ENCODE data around the gene ATP8B3. TPM values are rescaled to one million over a fixed set of nuclear protein-coding genes. Genes with fewer than 3 reads are reported as not detected.

ATP8B3 gene
- total and polyA plus RNA-seq, 9 of the 15 experiments (the other 6 are each of a cell fraction or from before 2014, with no cell fraction given), result 1.2 to 12.3 (median 3.8) TPM

DNA sequence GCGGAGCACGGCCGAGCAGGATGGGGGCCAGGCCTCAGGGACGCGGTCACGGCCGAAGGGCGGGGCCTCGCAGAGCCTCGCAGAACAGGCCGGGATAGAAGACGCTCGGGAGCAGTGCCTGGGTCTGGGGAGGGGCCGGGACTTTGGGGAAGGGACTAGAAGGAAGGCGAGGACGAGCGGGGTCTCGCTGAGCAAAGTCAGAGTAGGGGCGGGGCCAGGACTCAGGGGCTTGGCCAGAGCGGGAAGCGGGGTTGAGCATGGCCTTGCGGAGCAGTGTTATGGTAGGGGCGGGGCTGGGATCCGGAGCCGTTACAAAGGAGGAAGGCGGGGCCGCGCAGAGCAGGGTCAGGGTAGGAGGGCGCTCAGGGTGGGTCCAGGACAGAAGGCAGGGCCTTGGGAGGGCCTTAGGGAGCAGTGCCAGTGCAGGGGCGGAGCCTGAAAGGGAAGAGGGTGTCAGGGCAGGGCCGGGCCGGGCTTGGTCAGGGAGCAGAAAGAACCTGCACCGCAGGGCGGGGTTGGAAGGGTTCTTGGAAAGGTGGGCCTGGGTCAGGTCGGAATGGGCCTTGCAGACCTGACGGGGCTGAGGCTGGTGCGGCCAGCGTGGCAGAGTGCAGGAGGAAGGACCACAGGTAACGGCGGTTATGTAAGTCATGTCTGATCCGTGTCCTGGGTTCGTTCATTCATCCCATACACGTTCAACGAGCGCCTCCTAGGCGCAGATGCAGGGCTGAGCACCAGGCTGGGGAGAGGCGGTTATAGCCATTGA lies 533 bp upstream of the ATP8B3 start (continued):
- TF ChIP-seq ZFP1 (CRISPR knock-in tag; IDR thresholded peaks at IDR 0.05), result no peak
- no peak for TF ChIP-seq MAFK (IDR thresholded peaks at IDR 0.05; ENCODE audit: low read length)
- no peak for TF ChIP-seq HIVEP1 (CRISPR knock-in tag; IDR thresholded peaks at IDR 0.05)
- TF ChIP-seq, protein P1, sequence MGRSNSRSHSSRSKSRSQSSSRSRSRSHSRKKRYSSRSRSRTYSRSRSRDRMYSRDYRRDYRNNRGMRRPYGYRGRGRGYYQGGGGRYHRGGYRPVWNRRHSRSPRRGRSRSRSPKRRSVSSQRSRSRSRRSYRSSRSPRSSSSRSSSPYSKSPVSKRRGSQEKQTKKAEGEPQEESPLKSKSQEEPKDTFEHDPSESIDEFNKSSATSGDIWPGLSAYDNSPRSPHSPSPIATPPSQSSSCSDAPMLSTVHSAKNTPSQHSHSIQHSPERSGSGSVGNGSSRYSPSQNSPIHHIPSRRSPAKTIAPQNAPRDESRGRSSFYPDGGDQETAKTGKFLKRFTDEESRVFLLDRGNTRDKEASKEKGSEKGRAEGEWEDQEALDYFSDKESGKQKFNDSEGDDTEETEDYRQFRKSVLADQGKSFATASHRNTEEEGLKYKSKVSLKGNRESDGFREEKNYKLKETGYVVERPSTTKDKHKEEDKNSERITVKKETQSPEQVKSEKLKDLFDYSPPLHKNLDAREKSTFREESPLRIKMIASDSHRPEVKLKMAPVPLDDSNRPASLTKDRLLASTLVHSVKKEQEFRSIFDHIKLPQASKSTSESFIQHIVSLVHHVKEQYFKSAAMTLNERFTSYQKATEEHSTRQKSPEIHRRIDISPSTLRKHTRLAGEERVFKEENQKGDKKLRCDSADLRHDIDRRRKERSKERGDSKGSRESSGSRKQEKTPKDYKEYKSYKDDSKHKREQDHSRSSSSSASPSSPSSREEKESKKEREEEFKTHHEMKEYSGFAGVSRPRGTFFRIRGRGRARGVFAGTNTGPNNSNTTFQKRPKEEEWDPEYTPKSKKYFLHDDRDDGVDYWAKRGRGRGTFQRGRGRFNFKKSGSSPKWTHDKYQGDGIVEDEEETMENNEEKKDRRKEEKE (IDR thresholded peaks at IDR 0.05; ENCODE audit: borderline replicate concordance in 1 of 2, control insufficient read depth in 1 of 2, low read depth in 2 of 2, low read length in 1 of 2), result no peak
- TF ChIP-seq SMARCB1 (IDR thresholded peaks at IDR 0.05; ENCODE audit: insufficient read length, low read depth), result no peak
- TF ChIP-seq ZNF780A (CRISPR knock-in tag; IDR thresholded peaks at IDR 0.05), result no peak
- peak; percentile 55 for TF ChIP-seq KDM5B (IDR thresholded peaks at IDR 0.05; ENCODE audit: insufficient replicate concordance, low read depth, low read length)
- TF ChIP-seq, protein P2, sequence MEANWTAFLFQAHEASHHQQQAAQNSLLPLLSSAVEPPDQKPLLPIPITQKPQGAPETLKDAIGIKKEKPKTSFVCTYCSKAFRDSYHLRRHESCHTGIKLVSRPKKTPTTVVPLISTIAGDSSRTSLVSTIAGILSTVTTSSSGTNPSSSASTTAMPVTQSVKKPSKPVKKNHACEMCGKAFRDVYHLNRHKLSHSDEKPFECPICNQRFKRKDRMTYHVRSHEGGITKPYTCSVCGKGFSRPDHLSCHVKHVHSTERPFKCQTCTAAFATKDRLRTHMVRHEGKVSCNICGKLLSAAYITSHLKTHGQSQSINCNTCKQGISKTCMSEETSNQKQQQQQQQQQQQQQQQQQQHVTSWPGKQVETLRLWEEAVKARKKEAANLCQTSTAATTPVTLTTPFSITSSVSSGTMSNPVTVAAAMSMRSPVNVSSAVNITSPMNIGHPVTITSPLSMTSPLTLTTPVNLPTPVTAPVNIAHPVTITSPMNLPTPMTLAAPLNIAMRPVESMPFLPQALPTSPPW (CRISPR knock-in tag; IDR thresholded peaks at IDR 0.05), result peak; percentile 89
- no peak for TF ChIP-seq MCM7 (IDR thresholded peaks at IDR 0.05)
- TF ChIP-seq, protein P3, sequence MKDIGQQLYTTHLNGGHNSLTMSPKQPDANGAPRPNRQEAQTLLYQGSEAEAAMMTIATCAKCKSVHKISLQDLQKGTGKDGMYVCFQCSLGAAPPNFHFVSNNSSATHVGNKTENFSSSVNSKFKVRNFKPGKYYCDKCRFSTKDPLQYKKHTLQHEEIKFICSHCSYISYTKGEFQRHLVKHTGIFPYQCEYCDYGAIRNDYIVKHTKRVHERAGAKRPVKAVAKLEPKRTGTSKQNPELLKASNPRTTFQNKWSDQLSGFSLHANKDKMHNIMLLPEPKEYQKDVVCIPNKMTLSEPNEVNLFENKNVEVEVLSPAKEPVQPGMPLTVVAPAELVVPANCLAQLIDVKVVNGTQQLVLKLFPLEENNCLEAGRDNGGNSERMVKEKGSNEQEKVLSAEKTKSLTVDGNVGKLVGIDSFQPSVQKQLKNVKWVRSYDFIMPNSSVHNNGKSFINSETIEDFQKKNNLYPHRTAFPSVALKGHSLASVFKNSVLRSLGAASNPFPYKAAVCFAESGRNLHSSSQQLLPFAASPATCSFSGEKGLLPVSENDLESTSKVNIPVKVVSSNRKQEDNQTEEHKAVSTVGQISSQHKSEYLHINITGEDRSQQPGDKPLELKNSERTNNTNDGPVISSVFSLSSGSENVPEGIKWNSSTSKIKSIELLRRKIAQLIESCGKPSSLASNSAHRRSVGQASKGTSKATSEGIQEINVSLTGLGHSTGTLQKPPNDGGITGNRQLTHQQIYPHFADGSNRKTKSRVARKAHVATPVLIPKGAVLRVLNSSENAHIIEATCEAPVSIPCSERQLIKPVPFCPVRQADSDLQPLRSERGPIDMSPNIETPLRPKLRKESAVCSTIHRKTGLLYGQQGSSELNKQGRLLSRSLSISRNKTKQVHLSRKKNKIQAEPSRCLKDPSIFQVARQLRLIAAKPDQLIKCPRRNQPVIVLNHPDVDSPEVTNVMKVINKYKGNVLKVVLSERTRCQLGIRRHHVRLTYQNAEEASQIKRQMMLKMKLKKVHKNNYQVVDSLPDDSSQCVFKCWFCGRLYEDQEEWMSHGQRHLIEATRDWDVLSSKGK (CRISPR knock-in tag; IDR thresholded peaks at IDR 0.05), result no peak
- TF ChIP-seq, protein P4, sequence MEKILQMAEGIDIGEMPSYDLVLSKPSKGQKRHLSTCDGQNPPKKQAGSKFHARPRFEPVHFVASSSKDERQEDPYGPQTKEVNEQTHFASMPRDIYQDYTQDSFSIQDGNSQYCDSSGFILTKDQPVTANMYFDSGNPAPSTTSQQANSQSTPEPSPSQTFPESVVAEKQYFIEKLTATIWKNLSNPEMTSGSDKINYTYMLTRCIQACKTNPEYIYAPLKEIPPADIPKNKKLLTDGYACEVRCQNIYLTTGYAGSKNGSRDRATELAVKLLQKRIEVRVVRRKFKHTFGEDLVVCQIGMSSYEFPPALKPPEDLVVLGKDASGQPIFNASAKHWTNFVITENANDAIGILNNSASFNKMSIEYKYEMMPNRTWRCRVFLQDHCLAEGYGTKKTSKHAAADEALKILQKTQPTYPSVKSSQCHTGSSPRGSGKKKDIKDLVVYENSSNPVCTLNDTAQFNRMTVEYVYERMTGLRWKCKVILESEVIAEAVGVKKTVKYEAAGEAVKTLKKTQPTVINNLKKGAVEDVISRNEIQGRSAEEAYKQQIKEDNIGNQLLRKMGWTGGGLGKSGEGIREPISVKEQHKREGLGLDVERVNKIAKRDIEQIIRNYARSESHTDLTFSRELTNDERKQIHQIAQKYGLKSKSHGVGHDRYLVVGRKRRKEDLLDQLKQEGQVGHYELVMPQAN (IDR thresholded peaks at IDR 0.05; ENCODE audit: borderline replicate concordance), result peak; percentile 76; the same call in 1 of the 2 replicates
- no peak for TF ChIP-seq ZNF408 (CRISPR knock-in tag; IDR thresholded peaks at IDR 0.05; ENCODE audit: low read depth)
- TF ChIP-seq SUPT5H (IDR thresholded peaks at IDR 0.05), result peak; percentile 88
